ENCODE data around the gene UVRAG. TPM values are rescaled to one million over a fixed set of nuclear protein-coding genes. Genes with fewer than 3 reads are reported as not detected.

UVRAG gene
- total RNA-seq, 2 donors from 2014 or later = 12.8 to 13.7 TPM

- Histone ChIP-seq H3K4me3 (no peak overlapping the region), H3K27ac (no peak overlapping the region), H3K9me3 (no peaks in the 10 kb centered on the region), H3K36me3 (no peaks in the 10 kb centered on the region), H3K9ac (ENCODE audit: low read depth in 2 of 2, low read length in 2 of 2) (no peak overlapping the region), H3K4me1 (no peaks in the 10 kb centered on the region), H3K27me3 (no peaks in the 10 kb centered on the region)
- DNase-seq = no peak
- intact Hi-C loops (cut with DNase I) = no loop called here
- TF ChIP-seq CTCF (IDR thresholded peaks at IDR 0.05) = no peak
Measured at GRCh38 chr11:75907906-75908527, 93.0 kb downstream of the UVRAG start.

GRCh38 chr11:75910426-75911145 is 95.6 kb downstream of the UVRAG start:
- H3K27ac ChIP-seq = no peak overlapping the region
- TF ChIP-seq CTCF (IDR thresholded peaks at IDR 0.05) = no peak
- H3K4me3 ChIP-seq = no peak overlapping the region
- intact Hi-C loops (cut with DNase I) = no loop called here
- no peaks in the 10 kb centered on the region for H3K9me3 ChIP-seq
- H3K4me1 ChIP-seq = no peaks in the 10 kb centered on the region
- DNase-seq = no peak
- H3K27me3 ChIP-seq = no peaks in the 10 kb centered on the region
- no peak overlapping the region for H3K9ac ChIP-seq (ENCODE audit: low read depth in 2 of 2, low read length in 2 of 2)
- no peaks in the 10 kb centered on the region for H3K36me3 ChIP-seq

- no peaks in the 10 kb centered on the region for H3K9me3 ChIP-seq
- no peaks in the 10 kb centered on the region for H3K27me3 ChIP-seq
- intact Hi-C loops (cut with DNase I) = no loop called here
- no peak overlapping the region for H3K9ac ChIP-seq (ENCODE audit: low read depth in 2 of 2, low read length in 2 of 2)
- no peaks in the 10 kb centered on the region for H3K4me1 ChIP-seq
- no peak overlapping the region for H3K27ac ChIP-seq
- H3K36me3 ChIP-seq = no peaks in the 10 kb centered on the region
- no peak for TF ChIP-seq CTCF (IDR thresholded peaks at IDR 0.05)
- H3K4me3 ChIP-seq = no peak overlapping the region
- no peak for DNase-seq
Measured at GRCh38 chr11:75911459-75911858, 96.4 kb downstream of the UVRAG start.

- Histone ChIP-seq H3K9ac (ENCODE audit: low read depth in 2 of 2, low read length in 2 of 2) (no peak overlapping the region), H3K4me1 (no peaks in the 10 kb centered on the region), H3K36me3 (no peaks in the 10 kb centered on the region), H3K9me3 (no peaks in the 10 kb centered on the region), H3K27ac (no peak overlapping the region), H3K4me3 (no peak overlapping the region), H3K27me3 (no peaks in the 10 kb centered on the region)
- intact Hi-C loops (cut with DNase I) = no loop called here
- DNase-seq = no peak
- TF ChIP-seq CTCF (IDR thresholded peaks at IDR 0.05) = no peak
Measured at GRCh38 chr11:75913984-75914383, 99.0 kb downstream of the UVRAG start.

- no peaks in the 10 kb centered on the region for H3K27me3 ChIP-seq
- H3K9me3 ChIP-seq = no peaks in the 10 kb centered on the region
- peak; percentile 26 for DNase-seq
- TF ChIP-seq CTCF (IDR thresholded peaks at IDR 0.05) = no peak
- H3K9ac ChIP-seq (ENCODE audit: low read depth in 2 of 2, low read length in 2 of 2) = no peak overlapping the region
- no peak overlapping the region for H3K27ac ChIP-seq
- H3K36me3 ChIP-seq = no peaks in the 10 kb centered on the region
- intact Hi-C loops (cut with DNase I) = no loop called here
- no peaks in the 10 kb centered on the region for H3K4me1 ChIP-seq
- H3K4me3 ChIP-seq = no peak overlapping the region
Measured at GRCh38 chr11:75916882-75917281, 101.9 kb downstream of the UVRAG start.
